NB4 (cell line): ENCODE measurements around the gene LAMB1.

Source experiments
- POLR2A ChIP-seq: IDR thresholded peaks from 2 replicates; pipeline ENCODE4 v1.6.1; 2011; ENCODE audit warnings: mild to moderate bottlenecking; ENCODE audit not compliant: insufficient read length; ENCODE audit errors: extremely low read depth
- TF ChIP-seq, protein P1 (sequence below): IDR thresholded peaks from one replicate; pipeline ENCODE4 v1.5.1; 2012; ENCODE audit warnings: low read depth, low read length

DNA sequence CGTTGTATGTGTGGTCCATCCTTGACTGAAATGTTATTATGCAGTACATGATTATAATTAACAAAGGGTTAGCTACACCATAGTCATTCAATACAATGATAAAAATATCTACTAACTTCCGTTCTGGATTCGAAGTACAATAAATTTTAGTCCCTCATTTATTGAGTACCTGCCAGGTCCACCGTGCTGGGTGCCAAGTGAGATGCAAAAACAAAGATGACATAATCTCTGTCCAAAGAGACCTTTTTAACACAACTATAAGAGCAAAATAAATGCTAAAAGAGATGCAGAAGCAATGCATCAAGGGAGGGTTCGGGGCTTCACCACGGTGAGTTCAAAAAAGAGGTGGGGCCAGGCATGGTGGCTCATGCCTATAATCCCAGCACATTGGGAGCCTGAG lies 33.1 kb downstream of the LAMB1 start:
- no peak for TF ChIP-seq POLR2A
- TF ChIP-seq, protein P1, sequence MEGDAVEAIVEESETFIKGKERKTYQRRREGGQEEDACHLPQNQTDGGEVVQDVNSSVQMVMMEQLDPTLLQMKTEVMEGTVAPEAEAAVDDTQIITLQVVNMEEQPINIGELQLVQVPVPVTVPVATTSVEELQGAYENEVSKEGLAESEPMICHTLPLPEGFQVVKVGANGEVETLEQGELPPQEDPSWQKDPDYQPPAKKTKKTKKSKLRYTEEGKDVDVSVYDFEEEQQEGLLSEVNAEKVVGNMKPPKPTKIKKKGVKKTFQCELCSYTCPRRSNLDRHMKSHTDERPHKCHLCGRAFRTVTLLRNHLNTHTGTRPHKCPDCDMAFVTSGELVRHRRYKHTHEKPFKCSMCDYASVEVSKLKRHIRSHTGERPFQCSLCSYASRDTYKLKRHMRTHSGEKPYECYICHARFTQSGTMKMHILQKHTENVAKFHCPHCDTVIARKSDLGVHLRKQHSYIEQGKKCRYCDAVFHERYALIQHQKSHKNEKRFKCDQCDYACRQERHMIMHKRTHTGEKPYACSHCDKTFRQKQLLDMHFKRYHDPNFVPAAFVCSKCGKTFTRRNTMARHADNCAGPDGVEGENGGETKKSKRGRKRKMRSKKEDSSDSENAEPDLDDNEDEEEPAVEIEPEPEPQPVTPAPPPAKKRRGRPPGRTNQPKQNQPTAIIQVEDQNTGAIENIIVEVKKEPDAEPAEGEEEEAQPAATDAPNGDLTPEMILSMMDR: no peak
